Fibroblast of mammary gland (primary cell): ENCODE data around the gene HMGXB3.
A peak's percentile ranks its signal among the peaks of the same experiment; 100 is the strongest.

Experiments used
- DNase-seq: peaks from one replicate; pipeline ENCODE4 v3.0.0-alpha.2; 2010; ENCODE audit warnings: low read depth
- H3K4me3 ChIP-seq: 2 replicates; pipeline ENCODE4 v1.5.1; 2011; ENCODE audit warnings: low read depth, mild to moderate bottlenecking, low read length, moderate library complexity; ENCODE audit not compliant: control insufficient read depth
- CTCF ChIP-seq: conservative IDR thresholded peaks from 2 replicates; pipeline ENCODE4 v1.5.1; 2011; ENCODE audit warnings: low read depth, low read length, inconsistent platforms; ENCODE audit not compliant: control insufficient read depth, insufficient read depth

Gene HMGXB3

GRCh38 chr5:150052226-150052955 lies 51.9 kb downstream of the HMGXB3 start:
- no peak for DNase-seq
- no peak for TF ChIP-seq CTCF
- no peak overlapping the region for H3K4me3 ChIP-seq

DNA sequence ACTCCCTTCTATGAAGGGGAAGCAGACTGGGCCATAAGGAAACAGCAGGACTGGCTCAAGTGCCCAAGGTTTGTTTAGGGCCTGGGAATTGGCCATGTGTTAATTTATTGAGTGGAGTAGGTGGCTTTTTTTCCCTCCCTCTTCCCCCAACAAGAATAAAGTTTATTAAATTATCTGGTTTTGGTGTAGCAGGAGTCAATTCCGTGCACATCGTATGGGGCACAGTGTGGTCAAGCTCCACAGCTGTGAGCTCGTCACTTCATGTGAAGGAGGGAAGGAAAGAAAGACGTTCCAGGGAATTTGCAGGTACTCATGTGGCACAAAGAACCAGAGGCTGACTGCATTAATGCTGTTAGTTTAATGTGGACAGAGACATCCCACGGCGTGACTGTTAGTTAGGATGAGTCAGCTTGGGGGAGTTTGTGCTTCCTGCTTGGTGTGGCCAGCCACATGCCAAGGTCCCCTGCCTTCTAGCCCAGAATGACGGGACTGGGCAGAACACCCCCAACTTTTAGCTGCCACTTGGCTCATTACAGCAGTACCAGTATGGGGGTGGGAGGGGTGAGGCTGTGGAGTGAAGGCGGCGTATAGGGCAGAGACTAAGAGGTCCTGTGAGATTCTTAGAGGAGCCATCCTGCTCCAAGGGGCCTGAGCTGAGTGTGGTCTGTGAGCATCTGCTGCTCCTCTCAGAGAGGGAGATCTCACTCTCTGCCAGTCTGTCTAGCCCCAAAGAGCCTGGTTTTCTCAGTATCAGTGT lies 52.6 kb downstream of the HMGXB3 start:
- TF ChIP-seq CTCF = no peak
- H3K4me3 ChIP-seq = no peak overlapping the region
- DNase-seq = peak; percentile 86

DNA sequence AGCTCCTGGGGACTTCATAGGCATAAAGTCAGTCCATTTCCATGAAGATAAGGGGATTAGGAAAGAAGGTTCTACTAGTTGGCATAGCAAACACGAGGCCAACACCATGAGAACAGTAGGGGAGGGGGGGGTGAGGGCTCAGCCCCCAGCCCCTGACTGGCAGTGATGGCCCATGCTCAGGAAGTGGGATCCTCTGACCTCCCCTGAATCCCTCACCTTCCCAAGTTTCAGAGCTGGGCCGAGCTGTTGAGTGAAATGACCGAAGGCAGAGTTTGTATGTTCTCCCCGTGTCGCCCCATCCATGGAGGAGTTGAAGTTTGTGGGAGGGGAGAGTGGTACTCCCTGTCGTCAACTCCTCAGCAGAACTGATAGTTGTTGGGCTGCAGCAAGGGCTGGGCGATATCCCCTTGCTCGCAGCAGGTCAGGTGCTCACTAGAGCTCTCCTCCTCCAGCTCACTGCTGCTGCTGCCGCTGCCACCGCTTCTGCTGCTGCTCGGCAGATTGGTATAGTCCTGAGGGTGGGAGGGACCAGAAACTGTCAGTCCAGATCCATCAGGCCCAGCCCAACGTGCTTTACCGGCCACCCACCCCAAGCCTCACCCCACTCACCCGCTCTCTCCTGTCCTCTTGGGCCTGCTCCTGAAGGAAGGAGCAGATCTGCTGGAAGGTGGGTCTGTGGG lies 53.3 kb downstream of the HMGXB3 start:
- TF ChIP-seq CTCF = no peak
- DNase-seq = no peak
- no peak overlapping the region for H3K4me3 ChIP-seq

GRCh38 chr5:150054569-150054968 lies 54.0 kb downstream of the HMGXB3 start:
- TF ChIP-seq CTCF = no peak
- DNase-seq = no peak
- H3K4me3 ChIP-seq = no peak overlapping the region

GRCh38 chr5:150055326-150056074 lies 55.0 kb downstream of the HMGXB3 start:
- no peak for TF ChIP-seq CTCF
- DNase-seq = no peak
- H3K4me3 ChIP-seq = no peak overlapping the region

- no peak overlapping the region for H3K4me3 ChIP-seq
- DNase-seq = no peak
- TF ChIP-seq CTCF = no peak
Measured at GRCh38 chr5:150056075-150056443, 55.5 kb downstream of the HMGXB3 start.
